ENCODE results near the gene MCUR1. TPM values are rescaled to one million over a fixed set of nuclear protein-coding genes. Genes with fewer than 3 reads are reported as not detected.

The MCUR1 gene
- total RNA-seq, 1 experiment from 2014 or later: 28.6 TPM

GRCh38 chr6:13742961-13743735 lies 71.2 kb downstream of the MCUR1 start:
- POLR2A ChIA-PET (ENCODE audit: unreplicated experiment): no interaction called here
- ATAC-seq (no peak), DNase-seq (no peak)
- Histone ChIP-seq H2AFZ (ENCODE audit: low read length) (no peak overlapping the region), H3K36me3 (ENCODE audit: low read depth, low read length) (no peaks in the 10 kb centered on the region), H3K4me1 (ENCODE audit: insufficient read depth, low read length) (no peaks in the 10 kb centered on the region), H3K27me3 (ENCODE audit: low read length) (no peaks in the 10 kb centered on the region), H3K4me3 (ENCODE audit: low read length) (no peak overlapping the region), H3K9ac (ENCODE audit: low read length) (no peak overlapping the region), H3K4me2 (ENCODE audit: low read length) (no peak overlapping the region), H3K9me2 (replicated peaks; ENCODE audit: low read length) (no peaks in the 10 kb centered on the region), H4K20me1 (ENCODE audit: low read length) (no peaks in the 10 kb centered on the region), H3F3A (ENCODE audit: low read length, unreplicated experiment) (no peaks in the 10 kb centered on the region), H3K79me2 (ENCODE audit: low read length) (no peaks in the 10 kb centered on the region), H3K9me3 (ENCODE audit: low read length) (no peaks in the 10 kb centered on the region), H3K27ac (ENCODE audit: low read length) (no peak overlapping the region)
- CTCF ChIA-PET: no interaction called here
- BruUV-seq (replicated peaks): no TSS peak
- TF ChIP-seq CTCF (conservative IDR thresholded peaks at IDR 0.05; ENCODE audit: low read depth, low read length): no peak
- TF ChIP-seq EZH2phosphoT487 (IDR thresholded peaks at IDR 0.05; ENCODE audit: borderline replicate concordance, low read length): no peak
- no peak for TF ChIP-seq EZH2 (IDR thresholded peaks at IDR 0.05; ENCODE audit: low read length, unreplicated experiment)
- intact Hi-C loops (cut with micrococcal nuclease): no loop called here

- ATAC-seq: no peak
- Histone ChIP-seq H3K9ac (ENCODE audit: low read length) (no peak overlapping the region), H3K4me1 (ENCODE audit: insufficient read depth, low read length) (no peaks in the 10 kb centered on the region), H3K27me3 (ENCODE audit: low read length) (no peaks in the 10 kb centered on the region), H4K20me1 (ENCODE audit: low read length) (no peaks in the 10 kb centered on the region), H3K27ac (ENCODE audit: low read length) (no peak overlapping the region), H3F3A (ENCODE audit: low read length, unreplicated experiment) (no peaks in the 10 kb centered on the region), H3K79me2 (ENCODE audit: low read length) (no peaks in the 10 kb centered on the region), H3K4me3 (ENCODE audit: low read length) (no peak overlapping the region), H3K9me2 (replicated peaks; ENCODE audit: low read length) (no peaks in the 10 kb centered on the region), H3K36me3 (ENCODE audit: low read depth, low read length) (no peaks in the 10 kb centered on the region), H3K9me3 (ENCODE audit: low read length) (no peaks in the 10 kb centered on the region), H2AFZ (ENCODE audit: low read length) (no peak overlapping the region), H3K4me2 (ENCODE audit: low read length) (no peak overlapping the region)
- intact Hi-C loops (cut with micrococcal nuclease): no loop called here
- BruUV-seq (replicated peaks): no TSS peak
- DNase-seq: no peak
- no peak for TF ChIP-seq EZH2 (IDR thresholded peaks at IDR 0.05; ENCODE audit: low read length, unreplicated experiment)
- no peak for TF ChIP-seq CTCF (conservative IDR thresholded peaks at IDR 0.05; ENCODE audit: low read depth, low read length)
- no peak for TF ChIP-seq EZH2phosphoT487 (IDR thresholded peaks at IDR 0.05; ENCODE audit: borderline replicate concordance, low read length)
- ChIA-PET POLR2A (ENCODE audit: unreplicated experiment) (no interaction called here), CTCF (no interaction called here)
Measured at GRCh38 chr6:13741365-13741764, 73.0 kb downstream of the MCUR1 start.

Other genes starting within 250 kb of the MCUR1 start
- 6.9 and 10.9 TPM in 2 replicates for gene SIRT5, start 240.0 kb downstream of the MCUR1 start, total RNA-seq (2014; rRNA removed)
- gene NOL7, start 199.2 kb downstream of the MCUR1 start, total RNA-seq (2014; rRNA removed): 95.4 and 163 TPM in 2 replicates
- 25.8 and 27.9 TPM in 2 replicates for gene RANBP9, start 102.7 kb downstream of the MCUR1 start, total RNA-seq (2014; rRNA removed)
- 20.2 and 24.7 TPM in 2 replicates for gene RNF182, start 110.4 kb upstream of the MCUR1 start, total RNA-seq (2014; rRNA removed)

All from PC-3 (cell line).